OCI-LY1 (cell line): ENCODE results near the gene TPST1.

Experiments
- CTCF ChIP-seq: fragments of 200-600 bp; sonication (generic), shearing (Covaris generic); IDR thresholded peaks from 2 replicates; pipeline ENCODE4 v1.5.1; 2017; ENCODE audit warnings: mild to moderate bottlenecking, antibody characterized with exemption, low read length, moderate library complexity, mixed read lengths
- EZH2 ChIP-seq: fragments of 200-600 bp; sonication (generic), shearing (Covaris generic); IDR thresholded peaks from 2 replicates; pipeline ENCODE4 v1.8.0; 2017; ENCODE audit warnings: borderline replicate concordance, mixed run types, mild to moderate bottlenecking, antibody characterized with exemption, low read length, moderate library complexity, mixed read lengths

- TF ChIP-seq CTCF = no peak
- no peak for TF ChIP-seq EZH2
Observed at GRCh38 chr7:66323114-66323796, 118.1 kb downstream of the TPST1 start.
